HUES64 (cell line): ENCODE results near the gene ABHD17B.

ENCODE experiments used
- H3K27ac ChIP-seq: 2 replicates; pipeline ENCODE4 v1.7.0; 2013; ENCODE audit warnings: low read depth, low read length, inconsistent platforms
- H3K27me3 ChIP-seq: 2 replicates; pipeline ENCODE4 v1.6.1; 2013; ENCODE audit warnings: mild to moderate bottlenecking, low read length; ENCODE audit not compliant: insufficient read depth
- H3K36me3 ChIP-seq: 2 replicates; pipeline ENCODE4 v1.6.1; 2013; ENCODE audit warnings: mild to moderate bottlenecking, low read length; ENCODE audit not compliant: insufficient read depth
- H3K4me1 ChIP-seq: 2 replicates; pipeline ENCODE4 v1.6.1; 2013; ENCODE audit warnings: mild to moderate bottlenecking, low read length, moderate library complexity; ENCODE audit not compliant: insufficient read depth
- H3K4me3 ChIP-seq: 2 replicates; pipeline ENCODE4 v1.5.1; 2013; ENCODE audit warnings: mild to moderate bottlenecking, low read length, moderate library complexity
- H3K9ac ChIP-seq: 2 replicates; pipeline ENCODE4 v1.6.1; 2013; ENCODE audit warnings: mild to moderate bottlenecking, low read depth, low read length
- H3K9me3 ChIP-seq: 2 replicates; pipeline ENCODE4 v1.6.1; 2013; ENCODE audit warnings: low read depth, low read length; ENCODE audit not compliant: insufficient read depth
- WGBS: fragments of 150-250, 120-280 bp; methylation state at CpG from one replicate; pipeline ENCODE4 v1.1.7; 2013; ENCODE audit warnings: missing lambda C conversion rate; 5-methylcytosine and 5-hydroxymethylcytosine counted together

Gene ABHD17B

GRCh38 chr9:71876106-71876505, 34.9 kb downstream of the ABHD17B start:
- WGBS, result 86% methylated on average over 1 of the region's 2 CpGs
- Histone ChIP-seq H3K36me3 (peaks cover 35% of the 10 kb centered on the region), H3K27me3 (no peaks in the 10 kb centered on the region), H3K9me3 (peaks cover 3% of the 10 kb centered on the region; the same call in 1 of the 2 replicates), H3K9ac (no peak overlapping the region), H3K4me3 (no peak overlapping the region), H3K27ac (no peak overlapping the region), H3K4me1 (peaks cover 8% of the 10 kb centered on the region; the same call in 1 of the 2 replicates)

DNA sequence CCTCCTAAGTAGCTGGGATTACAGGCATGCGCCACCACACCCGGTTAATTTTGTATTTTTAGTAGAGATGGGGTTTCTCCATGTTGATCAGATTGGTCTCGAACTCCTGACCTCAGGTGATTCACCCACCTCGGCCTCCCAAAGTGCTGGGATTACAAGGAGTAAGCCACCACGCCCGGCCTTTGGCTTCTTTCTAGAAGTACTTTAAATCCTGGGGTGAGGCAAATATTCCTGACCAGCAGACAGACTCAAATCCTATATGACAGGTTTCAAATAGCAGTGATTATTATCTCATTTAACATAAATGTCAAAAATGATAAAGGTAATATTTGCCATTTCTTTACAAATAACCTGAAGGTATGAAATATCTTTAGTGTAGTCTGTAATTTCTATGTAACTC, 35.6 kb downstream of the ABHD17B start:
- peaks cover 43% of the 10 kb centered on the region for H3K36me3 ChIP-seq
- WGBS, result 95% methylated on average over 6 of the region's 6 CpGs
- no peak overlapping the region for H3K4me3 ChIP-seq
- H3K27ac ChIP-seq, result no peak overlapping the region
- H3K9ac ChIP-seq, result no peak overlapping the region
- peaks cover 3% of the 10 kb centered on the region; the same call in 1 of the 2 replicates for H3K9me3 ChIP-seq
- no peaks in the 10 kb centered on the region for H3K27me3 ChIP-seq
- peaks cover 8% of the 10 kb centered on the region; the same call in 1 of the 2 replicates for H3K4me1 ChIP-seq

DNA sequence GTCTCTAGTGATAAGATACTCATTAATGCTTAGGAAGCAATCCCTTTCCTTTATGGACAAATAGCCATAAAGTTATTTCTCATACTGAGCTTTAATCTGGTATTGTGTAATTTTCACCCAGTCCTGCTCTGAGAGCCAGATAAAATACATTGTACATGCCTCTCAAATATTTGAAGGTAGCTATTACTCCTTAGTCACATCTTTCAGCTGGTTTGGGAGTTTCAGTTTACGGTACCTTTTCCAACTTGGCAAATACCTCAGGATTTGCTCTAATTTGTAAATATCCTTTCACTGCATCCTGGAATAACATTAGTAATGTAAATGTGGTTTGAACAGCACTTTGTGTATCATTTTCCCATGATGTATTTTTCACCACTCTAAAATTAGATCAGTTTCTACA, 47.4 kb downstream of the ABHD17B start:
- H3K36me3 ChIP-seq, result peaks cover 59% of the 10 kb centered on the region
- H3K27me3 ChIP-seq, result no peaks in the 10 kb centered on the region
- H3K4me1 ChIP-seq, result peaks cover 3% of the 10 kb centered on the region; the same call in 1 of the 2 replicates
- no peak overlapping the region for H3K4me3 ChIP-seq
- H3K9me3 ChIP-seq, result peaks cover 23% of the 10 kb centered on the region; the same call in 1 of the 2 replicates
- no peak overlapping the region for H3K9ac ChIP-seq
- WGBS, result 100% methylated on average over 1 of the region's 1 CpG
- no peak overlapping the region for H3K27ac ChIP-seq

DNA sequence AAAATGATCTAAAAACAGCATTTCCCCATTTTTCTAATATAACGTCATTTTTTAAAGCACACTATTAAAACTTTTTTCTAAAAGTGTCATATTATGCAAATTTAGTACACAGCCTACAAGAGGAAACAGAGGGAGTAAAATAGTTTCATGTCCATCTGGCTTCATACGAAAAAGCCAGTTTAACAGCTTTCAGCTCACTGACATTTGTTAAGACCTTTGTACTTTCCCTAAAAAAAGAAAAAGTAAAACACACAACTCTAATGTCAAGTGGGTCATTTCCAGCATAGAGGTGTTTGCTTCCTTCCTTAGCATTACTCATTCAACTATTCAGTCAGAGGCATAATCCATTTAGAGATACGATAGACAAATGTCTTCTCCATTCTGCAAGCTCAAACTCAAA, 49.4 kb downstream of the ABHD17B start:
- Histone ChIP-seq H3K4me1 (peaks cover 3% of the 10 kb centered on the region; the same call in 1 of the 2 replicates), H3K4me3 (no peak overlapping the region)

GRCh38 chr9:71859939-71860338, 51.1 kb downstream of the ABHD17B start:
- Histone ChIP-seq H3K4me3 (no peak overlapping the region), H3K4me1 (peaks cover 3% of the 10 kb centered on the region; the same call in 1 of the 2 replicates), H3K36me3 (peaks cover 25% of the 10 kb centered on the region), H3K27me3 (no peaks in the 10 kb centered on the region), H3K9me3 (peaks cover 23% of the 10 kb centered on the region; the same call in 1 of the 2 replicates), H3K9ac (no peak overlapping the region), H3K27ac (no peak overlapping the region)
- 84% methylated on average over 2 of the region's 3 CpGs for WGBS

More for the DNA sequence above, 49.4 kb downstream of the ABHD17B start:
- Histone ChIP-seq H3K27ac (no peak overlapping the region), H3K27me3 (no peaks in the 10 kb centered on the region), H3K9ac (no peak overlapping the region), H3K9me3 (peaks cover 23% of the 10 kb centered on the region; the same call in 1 of the 2 replicates), H3K36me3 (peaks cover 42% of the 10 kb centered on the region)
- WGBS, result 100% methylated on average over 3 of the region's 3 CpGs

GRCh38 chr9:71858812-71859211, 52.2 kb downstream of the ABHD17B start:
- no peak overlapping the region for H3K27ac ChIP-seq
- H3K9me3 ChIP-seq, result peaks cover 23% of the 10 kb centered on the region; the same call in 1 of the 2 replicates
- H3K4me1 ChIP-seq, result peaks cover 3% of the 10 kb centered on the region; the same call in 1 of the 2 replicates
- H3K36me3 ChIP-seq, result peaks cover 23% of the 10 kb centered on the region
- H3K4me3 ChIP-seq, result no peak overlapping the region
- no peak overlapping the region for H3K9ac ChIP-seq
- H3K27me3 ChIP-seq, result no peaks in the 10 kb centered on the region

DNA sequence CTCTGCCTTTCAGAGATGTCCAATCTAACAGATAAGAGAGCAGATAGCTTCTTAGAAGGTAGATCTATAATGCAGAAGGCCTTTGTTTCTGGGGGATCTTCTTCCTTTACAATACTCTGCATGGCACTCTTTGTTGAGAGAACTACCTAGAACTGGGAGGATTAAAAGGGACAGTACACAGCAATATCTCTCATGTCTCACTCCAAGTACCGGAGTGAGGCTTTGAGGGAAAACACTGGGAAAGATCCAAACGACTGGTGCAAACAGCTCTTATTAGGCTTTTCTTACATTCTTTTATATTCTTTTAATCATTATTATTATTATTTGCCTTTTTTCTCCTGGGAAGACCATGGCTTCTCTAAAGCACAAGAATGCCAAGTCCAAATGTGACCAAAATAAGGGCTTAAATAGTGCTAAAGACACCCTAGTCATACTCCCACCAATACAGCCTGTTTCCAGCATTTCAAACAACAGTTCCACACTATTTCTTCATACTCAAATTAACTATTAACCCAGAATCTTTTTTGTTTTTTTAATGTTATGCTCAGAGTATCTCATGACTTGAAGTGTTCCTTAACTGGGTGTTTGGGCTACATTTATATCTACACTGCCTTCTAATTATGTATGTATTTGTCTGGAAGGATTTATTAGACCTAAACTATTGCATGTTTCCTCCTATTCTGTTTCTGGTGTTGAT, 52.7 kb downstream of the ABHD17B start:
- peaks cover 3% of the 10 kb centered on the region; the same call in 1 of the 2 replicates for H3K4me1 ChIP-seq
- no peak overlapping the region for H3K4me3 ChIP-seq
- H3K9ac ChIP-seq, result no peak overlapping the region
- H3K27ac ChIP-seq, result no peak overlapping the region
- 90% methylated on average over 2 of the region's 2 CpGs for WGBS
- peaks cover 23% of the 10 kb centered on the region for H3K36me3 ChIP-seq
- H3K9me3 ChIP-seq, result peaks cover 23% of the 10 kb centered on the region; the same call in 1 of the 2 replicates
- no peaks in the 10 kb centered on the region for H3K27me3 ChIP-seq

DNA sequence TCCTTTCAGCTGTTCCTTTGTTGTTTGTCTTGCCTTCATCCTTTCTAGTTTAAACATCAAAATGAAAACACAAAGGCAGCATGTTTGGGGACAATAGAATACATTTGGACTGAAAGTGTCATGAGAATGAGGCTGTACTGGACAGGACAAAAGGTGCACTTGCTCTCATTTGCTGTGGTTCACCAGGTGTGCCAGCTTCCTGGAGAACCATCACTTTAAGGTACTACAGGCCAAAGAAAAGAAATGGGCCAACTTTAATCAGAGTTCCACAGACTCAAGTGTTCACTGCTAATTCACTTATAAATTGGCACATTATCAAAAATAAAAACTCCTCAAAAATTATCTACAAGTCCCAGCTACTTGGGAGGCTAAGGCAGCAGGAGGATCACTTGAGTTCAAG, 53.8 kb downstream of the ABHD17B start:
- H3K9ac ChIP-seq, result no peak overlapping the region
- H3K4me1 ChIP-seq, result peaks cover 3% of the 10 kb centered on the region; the same call in 1 of the 2 replicates
- H3K27ac ChIP-seq, result no peak overlapping the region
- no peaks in the 10 kb centered on the region for H3K27me3 ChIP-seq
- H3K9me3 ChIP-seq, result peaks cover 23% of the 10 kb centered on the region; the same call in 1 of the 2 replicates
- H3K36me3 ChIP-seq, result peaks cover 20% of the 10 kb centered on the region
- H3K4me3 ChIP-seq, result no peak overlapping the region

GRCh38 chr9:71854811-71855210, 56.2 kb downstream of the ABHD17B start:
- Histone ChIP-seq H3K36me3 (no peaks in the 10 kb centered on the region), H3K27me3 (no peaks in the 10 kb centered on the region), H3K4me3 (no peak overlapping the region), H3K4me1 (peaks cover under 1% of the 10 kb centered on the region; the same call in 1 of the 2 replicates), H3K9me3 (peaks cover 5% of the 10 kb centered on the region; the same call in 1 of the 2 replicates), H3K9ac (no peak overlapping the region), H3K27ac (no peak overlapping the region)
- 92% methylated on average over 4 of the region's 5 CpGs for WGBS

DNA sequence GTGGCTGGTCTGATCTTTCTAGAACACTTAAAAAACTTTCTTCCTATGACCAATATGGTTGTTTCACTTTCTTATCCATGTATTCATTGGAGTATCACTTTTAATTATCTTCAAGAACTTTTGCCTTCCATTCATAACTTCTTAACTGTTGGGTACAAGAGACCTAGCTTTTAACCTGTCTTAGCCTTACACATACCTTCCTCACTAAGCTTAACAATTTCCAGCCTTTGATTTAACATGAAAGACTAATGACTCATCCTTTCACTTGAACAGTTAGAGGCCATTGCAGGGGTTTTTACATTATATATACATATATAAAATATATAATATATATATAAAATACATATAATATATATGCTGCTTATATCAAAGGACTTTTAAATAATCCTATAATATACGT, 57.9 kb downstream of the ABHD17B start:
- Histone ChIP-seq H3K27ac (no peak overlapping the region), H3K4me1 (no peaks in the 10 kb centered on the region), H3K9ac (no peak overlapping the region), H3K4me3 (no peak overlapping the region), H3K36me3 (no peaks in the 10 kb centered on the region), H3K27me3 (no peaks in the 10 kb centered on the region), H3K9me3 (no peaks in the 10 kb centered on the region)
- WGBS, result no CpG with 5 or more reads among the region's 1 CpG

DNA sequence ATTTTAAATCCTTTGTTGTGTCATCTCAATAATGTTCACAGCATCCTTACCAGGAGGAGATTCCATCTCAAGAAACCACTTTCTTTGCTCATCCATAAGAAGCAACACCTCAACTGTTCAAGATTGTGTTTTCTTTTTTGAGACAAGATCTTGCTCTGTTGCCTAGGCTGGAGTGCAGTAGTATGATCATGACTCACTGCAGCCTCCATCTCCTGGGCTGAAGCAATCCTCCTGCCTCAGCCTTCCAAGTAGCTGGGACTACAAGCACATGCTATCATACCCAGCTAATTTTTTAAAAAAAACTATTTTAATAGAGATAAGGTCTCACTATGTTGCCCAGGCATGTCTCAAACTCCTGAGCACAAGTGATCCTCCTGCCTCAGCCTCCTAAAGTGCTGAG, 60.0 kb downstream of the ABHD17B start:
- H3K36me3 ChIP-seq, result no peaks in the 10 kb centered on the region
- no peak overlapping the region for H3K27ac ChIP-seq
- H3K9ac ChIP-seq, result no peak overlapping the region
- H3K4me1 ChIP-seq, result no peaks in the 10 kb centered on the region
- H3K9me3 ChIP-seq, result no peaks in the 10 kb centered on the region
- no peak overlapping the region for H3K4me3 ChIP-seq
- no peaks in the 10 kb centered on the region for H3K27me3 ChIP-seq
